GM23338 (cell line): ENCODE data around the gene DOCK4. TPM values are rescaled to one million over a fixed set of nuclear protein-coding genes. Genes with fewer than 3 reads are reported as not detected.

Source experiments
- ATAC-seq: fragments of 200-7000 bp; cut with Tn5 transposase; 3 replicates; pipeline ENCODE4 v1.9.1; 2020
- DNase-seq: peaks from one replicate; pipeline ENCODE4 v3.0.0-alpha.2; 2015; ENCODE audit warnings: low spot score
- H2AFZ ChIP-seq: fragments of 200-600 bp; sonication (generic); 2 replicates; pipeline ENCODE4 v1.8.0; 2016; ENCODE audit warnings: antibody characterized with exemption, mild to moderate bottlenecking, moderate library complexity
- H3F3A ChIP-seq: fragments of 200-600 bp; sonication (generic); replicated peaks from 2 replicates; pipeline ENCODE4 v1.8.0; 2017; ENCODE audit warnings: antibody characterized with exemption, mixed run types, low read depth
- H3K27ac ChIP-seq: fragments of 200-600 bp; sonication (generic); 2 replicates; pipeline ENCODE4 v1.6.1; 2016; ENCODE audit warnings: low read depth
- H3K27me3 ChIP-seq: fragments of 200-600 bp; sonication (generic); 2 replicates; pipeline ENCODE4 v1.8.0; 2016; ENCODE audit warnings: mild to moderate bottlenecking, mixed run types, moderate library complexity; ENCODE audit not compliant: insufficient read depth
- H3K36me3 ChIP-seq: fragments of 200-600 bp; sonication (generic); 2 replicates; pipeline ENCODE4 v1.8.0; 2016; ENCODE audit warnings: mild to moderate bottlenecking; ENCODE audit not compliant: insufficient read depth
- H3K4me1 ChIP-seq: fragments of 200-600 bp; sonication (generic); 2 replicates; pipeline ENCODE4 v1.8.0; 2016; ENCODE audit warnings: mild to moderate bottlenecking, moderate library complexity; ENCODE audit not compliant: insufficient read depth
- H3K4me2 ChIP-seq: fragments of 200-600 bp; sonication (generic); 2 replicates; pipeline ENCODE4 v1.7.1; 2017; ENCODE audit warnings: mixed run types
- H3K4me3 ChIP-seq: fragments of 200-600 bp; sonication (generic); 2 replicates; pipeline ENCODE4 v1.6.1; 2016; ENCODE audit warnings: mixed run types
- H3K79me2 ChIP-seq: fragments of 200-600 bp; sonication (generic); replicated peaks from 2 replicates; pipeline ENCODE4 v1.8.0; 2017; ENCODE audit warnings: mild to moderate bottlenecking; ENCODE audit not compliant: insufficient read depth
- H3K9me2 ChIP-seq: fragments of 200-600 bp; sonication (generic); 2 replicates; pipeline ENCODE4 v1.8.0; 2017; ENCODE audit not compliant: insufficient read depth
- H4K20me1 ChIP-seq: fragments of 200-600 bp; sonication (generic); replicated peaks from 2 replicates; pipeline ENCODE4 v1.8.0; 2017; ENCODE audit warnings: mild to moderate bottlenecking; ENCODE audit not compliant: insufficient read depth
- H3K27ac Mint-ChIP-seq: 2 replicates; pipeline ENCODE4 v1.8.0; 2020; ENCODE audit warnings: inconsistent platforms, mild to moderate bottlenecking, moderate library complexity, mixed read lengths
- H3K27me3 Mint-ChIP-seq: 3 replicates; pipeline ENCODE4 v1.8.0; 2022; ENCODE audit warnings: low read depth, mild to moderate bottlenecking, moderate library complexity, mixed read lengths, inconsistent platforms; ENCODE audit not compliant: insufficient read depth, poor library complexity
- H3K36me3 Mint-ChIP-seq: 3 replicates; pipeline ENCODE4 v1.8.0; 2021; ENCODE audit warnings: low read depth, mild to moderate bottlenecking, inconsistent platforms, moderate library complexity, mixed read lengths
- H3K4me1 Mint-ChIP-seq: 3 replicates; pipeline ENCODE4 v1.8.0; 2020; ENCODE audit warnings: mild to moderate bottlenecking, inconsistent platforms, mixed read lengths
- H3K4me3 Mint-ChIP-seq: 3 replicates; pipeline ENCODE4 v1.8.0; 2021; ENCODE audit warnings: moderate library complexity, mild to moderate bottlenecking, inconsistent platforms, mixed read lengths
- H3K9me3 Mint-ChIP-seq: 3 replicates; pipeline ENCODE4 v1.8.0; 2020; ENCODE audit warnings: moderate library complexity, mild to moderate bottlenecking, inconsistent platforms, mixed read lengths
- ETS1 ChIP-seq: IDR thresholded peaks from 2 replicates; pipeline ENCODE4 v1.6.1; 2016; ENCODE audit warnings: antibody characterized with exemption
- EZH2 ChIP-seq: fragments of 200-600 bp; sonication (generic); IDR thresholded peaks from one replicate; pipeline ENCODE4 v1.8.0; 2017; ENCODE audit warnings: antibody characterized with exemption, mild to moderate bottlenecking, low read depth; ENCODE audit not compliant: unreplicated experiment
- NANOG ChIP-seq: IDR thresholded peaks from 2 replicates; pipeline ENCODE4 v1.6.1; 2016; ENCODE audit warnings: antibody characterized with exemption, borderline replicate concordance
- ZNF114 ChIP-seq: fragments of 250-450 bp; sonication (Bioruptor Pico); IDR thresholded peaks from 2 replicates; pipeline ENCODE4 v1.5.0; 2020; ENCODE audit warnings: mild to moderate bottlenecking, moderate library complexity
- ZNF331 ChIP-seq: fragments of 250-450 bp; sonication (Bioruptor Pico); IDR thresholded peaks from 2 replicates; pipeline ENCODE4 v1.5.0; 2020; ENCODE audit warnings: low read depth, mild to moderate bottlenecking, moderate library complexity
- polyA plus RNA-seq: library from polyadenylated mRNA; unstranded; fragments of >200 nt; fragmentation: Nextera tagmentation; extraction: Ambion mirVana; gene quantifications from 2 replicates; pipeline ENCODE4 v1.2.1, GENCODE V29; 2016
- total RNA-seq: library from RNA; depleted of rRNA; stranded (reverse); fragments of >200 nt; shearing (Covaris generic); gene quantifications from 2 replicates; pipeline ENCODE4 v1.2.3, GENCODE V29; 2014
- TF ChIP-seq, protein P1 (sequence below): fragments of 250-450 bp; sonication (Bioruptor Pico); IDR thresholded peaks from 2 replicates; pipeline ENCODE4 v1.5.0; 2020; ENCODE audit warnings: mild to moderate bottlenecking, moderate library complexity

The DOCK4 gene
- total and polyA plus RNA-seq, 2 experiments from 2014 or later, result 6.3 to 33.8 TPM

DNA sequence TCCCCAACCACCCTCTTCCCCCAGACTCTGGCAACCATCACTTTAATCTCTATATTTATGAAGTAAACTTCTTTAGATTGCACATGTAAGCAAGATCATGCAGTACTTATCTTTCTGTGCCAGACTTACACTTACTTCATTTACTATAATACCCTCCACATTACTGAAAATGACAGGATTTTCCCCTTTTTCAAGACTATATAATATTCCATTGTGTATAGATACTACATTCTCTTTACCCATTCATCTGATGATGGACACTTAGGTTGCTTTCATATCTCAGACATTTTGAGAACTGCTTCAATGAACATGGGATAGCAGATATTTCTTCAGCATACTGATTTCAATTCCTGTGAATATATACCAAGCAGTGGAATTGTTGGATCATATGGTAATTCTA, 4.4 kb downstream of the DOCK4 start:
- H3K9me2 ChIP-seq, result no peaks in the 10 kb centered on the region
- H3K4me3 ChIP-seq, result no peak overlapping the region
- no peak overlapping the region for H3K27ac ChIP-seq
- ATAC-seq (no peak), DNase-seq (no peak)
- no peaks in the 10 kb centered on the region for H3K27me3 ChIP-seq
- Mint-ChIP-seq H3K36me3 (no peaks in the 10 kb centered on the region; the same call in 1 of the 3 replicates), H3K27me3 (peaks cover 6% of the 10 kb centered on the region), H3K4me3 (no peak overlapping the region), H3K4me1 (peaks cover 32% of the 10 kb centered on the region), H3K9me3 (no peaks in the 10 kb centered on the region; the same call in 1 of the 3 replicates), H3K27ac (no peak overlapping the region)
- no peak overlapping the region for H2AFZ ChIP-seq
- TF ChIP-seq ETS1 (no peak), ZNF114 (CRISPR knock-in tag) (no peak), NANOG (no peak), EZH2 (no peak), ZNF331 (CRISPR knock-in tag) (no peak)
- TF ChIP-seq, protein P1, sequence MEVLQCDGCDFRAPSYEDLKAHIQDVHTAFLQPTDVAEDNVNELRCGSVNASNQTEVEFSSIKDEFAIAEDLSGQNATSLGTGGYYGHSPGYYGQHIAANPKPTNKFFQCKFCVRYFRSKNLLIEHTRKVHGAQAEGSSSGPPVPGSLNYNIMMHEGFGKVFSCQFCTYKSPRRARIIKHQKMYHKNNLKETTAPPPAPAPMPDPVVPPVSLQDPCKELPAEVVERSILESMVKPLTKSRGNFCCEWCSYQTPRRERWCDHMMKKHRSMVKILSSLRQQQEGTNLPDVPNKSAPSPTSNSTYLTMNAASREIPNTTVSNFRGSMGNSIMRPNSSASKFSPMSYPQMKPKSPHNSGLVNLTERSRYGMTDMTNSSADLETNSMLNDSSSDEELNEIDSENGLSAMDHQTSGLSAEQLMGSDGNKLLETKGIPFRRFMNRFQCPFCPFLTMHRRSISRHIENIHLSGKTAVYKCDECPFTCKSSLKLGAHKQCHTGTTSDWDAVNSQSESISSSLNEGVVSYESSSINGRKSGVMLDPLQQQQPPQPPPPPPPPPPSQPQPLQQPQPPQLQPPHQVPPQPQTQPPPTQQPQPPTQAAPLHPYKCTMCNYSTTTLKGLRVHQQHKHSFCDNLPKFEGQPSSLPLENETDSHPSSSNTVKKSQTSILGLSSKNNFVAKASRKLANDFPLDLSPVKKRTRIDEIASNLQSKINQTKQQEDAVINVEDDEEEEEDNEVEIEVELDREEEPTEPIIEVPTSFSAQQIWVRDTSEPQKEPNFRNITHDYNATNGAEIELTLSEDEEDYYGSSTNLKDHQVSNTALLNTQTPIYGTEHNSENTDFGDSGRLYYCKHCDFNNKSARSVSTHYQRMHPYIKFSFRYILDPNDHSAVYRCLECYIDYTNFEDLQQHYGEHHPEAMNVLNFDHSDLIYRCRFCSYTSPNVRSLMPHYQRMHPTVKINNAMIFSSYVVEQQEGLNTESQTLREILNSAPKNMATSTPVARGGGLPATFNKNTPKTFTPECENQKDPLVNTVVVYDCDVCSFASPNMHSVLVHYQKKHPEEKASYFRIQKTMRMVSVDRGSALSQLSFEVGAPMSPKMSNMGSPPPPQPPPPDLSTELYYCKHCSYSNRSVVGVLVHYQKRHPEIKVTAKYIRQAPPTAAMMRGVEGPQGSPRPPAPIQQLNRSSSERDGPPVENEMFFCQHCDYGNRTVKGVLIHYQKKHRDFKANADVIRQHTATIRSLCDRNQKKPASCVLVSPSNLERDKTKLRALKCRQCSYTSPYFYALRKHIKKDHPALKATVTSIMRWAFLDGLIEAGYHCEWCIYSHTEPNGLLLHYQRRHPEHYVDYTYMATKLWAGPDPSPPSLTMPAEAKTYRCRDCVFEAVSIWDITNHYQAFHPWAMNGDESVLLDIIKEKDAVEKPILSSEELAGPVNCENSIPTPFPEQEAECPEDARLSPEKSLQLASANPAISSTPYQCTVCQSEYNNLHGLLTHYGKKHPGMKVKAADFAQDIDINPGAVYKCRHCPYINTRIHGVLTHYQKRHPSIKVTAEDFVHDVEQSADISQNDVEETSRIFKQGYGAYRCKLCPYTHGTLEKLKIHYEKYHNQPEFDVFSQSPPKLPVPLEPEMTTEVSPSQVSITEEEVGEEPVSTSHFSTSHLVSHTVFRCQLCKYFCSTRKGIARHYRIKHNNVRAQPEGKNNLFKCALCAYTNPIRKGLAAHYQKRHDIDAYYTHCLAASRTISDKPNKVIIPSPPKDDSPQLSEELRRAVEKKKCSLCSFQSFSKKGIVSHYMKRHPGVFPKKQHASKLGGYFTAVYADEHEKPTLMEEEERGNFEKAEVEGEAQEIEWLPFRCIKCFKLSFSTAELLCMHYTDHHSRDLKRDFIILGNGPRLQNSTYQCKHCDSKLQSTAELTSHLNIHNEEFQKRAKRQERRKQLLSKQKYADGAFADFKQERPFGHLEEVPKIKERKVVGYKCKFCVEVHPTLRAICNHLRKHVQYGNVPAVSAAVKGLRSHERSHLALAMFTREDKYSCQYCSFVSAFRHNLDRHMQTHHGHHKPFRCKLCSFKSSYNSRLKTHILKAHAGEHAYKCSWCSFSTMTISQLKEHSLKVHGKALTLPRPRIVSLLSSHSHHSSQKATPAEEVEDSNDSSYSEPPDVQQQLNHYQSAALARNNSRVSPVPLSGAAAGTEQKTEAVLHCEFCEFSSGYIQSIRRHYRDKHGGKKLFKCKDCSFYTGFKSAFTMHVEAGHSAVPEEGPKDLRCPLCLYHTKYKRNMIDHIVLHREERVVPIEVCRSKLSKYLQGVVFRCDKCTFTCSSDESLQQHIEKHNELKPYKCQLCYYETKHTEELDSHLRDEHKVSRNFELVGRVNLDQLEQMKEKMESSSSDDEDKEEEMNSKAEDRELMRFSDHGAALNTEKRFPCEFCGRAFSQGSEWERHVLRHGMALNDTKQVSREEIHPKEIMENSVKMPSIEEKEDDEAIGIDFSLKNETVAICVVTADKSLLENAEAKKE (CRISPR knock-in tag), result no peak
- no peak overlapping the region for H3K4me2 ChIP-seq
- H3K79me2 ChIP-seq, result peaks cover 90% of the 10 kb centered on the region
- no peaks in the 10 kb centered on the region for H3F3A ChIP-seq
- no peaks in the 10 kb centered on the region for H3K36me3 ChIP-seq
- H4K20me1 ChIP-seq, result peaks cover 14% of the 10 kb centered on the region
- H3K4me1 ChIP-seq, result peaks cover 30% of the 10 kb centered on the region
